ENCODE results near the gene MTHFSD. TPM values are rescaled to one million over a fixed set of nuclear protein-coding genes. Genes with fewer than 3 reads are reported as not detected.

Gene MTHFSD
- total RNA-seq, 6 donors from 2014 or later, result 13.8 to 39.8 (median 22.0) TPM

DNA sequence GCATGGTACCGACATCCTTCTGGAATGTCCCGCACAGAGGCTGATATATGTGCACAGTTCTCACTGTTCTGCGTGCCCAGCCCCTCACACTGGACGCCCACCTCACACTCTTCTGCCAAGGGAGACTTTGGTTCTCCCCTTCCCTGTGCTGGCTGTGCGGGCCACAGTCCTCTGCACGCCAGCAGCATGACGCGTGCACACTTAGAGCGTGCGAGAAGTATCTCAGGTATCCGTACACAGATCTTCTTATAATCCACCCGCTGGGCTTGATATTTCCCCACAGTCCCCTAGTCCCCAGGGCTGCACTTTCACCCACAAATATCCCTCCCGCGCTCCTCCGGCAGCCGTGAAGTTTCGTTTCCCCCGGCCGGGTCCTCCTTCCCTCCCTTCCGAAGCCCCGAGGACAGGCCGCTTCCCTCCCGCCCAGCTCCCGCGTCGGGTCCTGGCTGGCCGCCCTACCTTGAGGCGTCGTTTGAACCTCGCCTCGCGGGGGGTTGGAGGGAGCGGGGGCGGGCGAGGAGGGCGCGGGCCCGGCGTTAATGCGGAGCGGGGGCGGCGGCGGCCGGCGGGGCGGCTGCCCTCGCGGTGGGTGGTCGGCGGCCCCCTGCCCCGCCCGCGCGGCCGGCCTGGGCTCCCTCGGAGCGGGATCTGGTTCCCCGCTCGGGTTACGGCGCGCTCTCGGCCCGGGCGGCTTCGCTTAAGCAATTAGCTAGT lies 49.7 kb downstream of the MTHFSD start:
- Histone ChIP-seq H3K27ac (peak overlapping the region; percentile 94 to 97 (median 95)), H3K4me1 (peaks cover 14 to 42% (median 25%) of the 10 kb centered on the region in 4 donors), H3K9me3 (no peaks in the 10 kb centered on the region), H3K27me3 (peaks cover 0 to 57% (median 29%) of the 10 kb centered on the region in 4 donors), H3K36me3 (peaks cover 0 to 10% (median 0%) of the 10 kb centered on the region in 4 donors), H3K4me3 (peak overlapping the region; percentile 29 to 66 (median 64))
- TF ChIP-seq POLR2A (IDR thresholded peaks at IDR 0.05), result no peak
- no peak for TF ChIP-seq POLR2AphosphoS5 (IDR thresholded peaks at IDR 0.05)
- TF ChIP-seq CTCF (IDR thresholded peaks at IDR 0.05), result no peak
- no peak for TF ChIP-seq EP300 (IDR thresholded peaks at IDR 0.05)
- peak in 1 of 2 donors; percentile 87 for DNase-seq
- no peak for ATAC-seq (ENCODE audit: low FRiP score in 2 of 2)
- 3 to 8% methylated on average over 30 to 59 of the region's 67 CpGs for WGBS, 2 donors

GRCh38 chr16:86504315-86505184 lies 50.5 kb downstream of the MTHFSD start:
- no peak for ATAC-seq (ENCODE audit: low FRiP score in 2 of 2)
- Histone ChIP-seq H3K4me1 (peaks cover 7 to 34% (median 20%) of the 10 kb centered on the region in 4 donors), H3K9me3 (no peaks in the 10 kb centered on the region), H3K27ac (peak overlapping the region; percentile 94 to 97 (median 95)), H3K36me3 (peaks cover 0 to 10% (median 0%) of the 10 kb centered on the region in 4 donors), H3K27me3 (peaks cover 0 to 56% (median 28%) of the 10 kb centered on the region in 4 donors), H3K4me3 (peak overlapping the region; percentile 20 to 66 (median 64))
- TF ChIP-seq CTCF (IDR thresholded peaks at IDR 0.05) (no peak), POLR2A (IDR thresholded peaks at IDR 0.05) (no peak), POLR2AphosphoS5 (IDR thresholded peaks at IDR 0.05) (no peak), EP300 (IDR thresholded peaks at IDR 0.05) (no peak)
- DNase-seq, result peak in 1 of 2 donors; percentile 23
- 20 to 45% methylated on average over 27 of the region's 27 CpGs for WGBS, 2 donors

DNA sequence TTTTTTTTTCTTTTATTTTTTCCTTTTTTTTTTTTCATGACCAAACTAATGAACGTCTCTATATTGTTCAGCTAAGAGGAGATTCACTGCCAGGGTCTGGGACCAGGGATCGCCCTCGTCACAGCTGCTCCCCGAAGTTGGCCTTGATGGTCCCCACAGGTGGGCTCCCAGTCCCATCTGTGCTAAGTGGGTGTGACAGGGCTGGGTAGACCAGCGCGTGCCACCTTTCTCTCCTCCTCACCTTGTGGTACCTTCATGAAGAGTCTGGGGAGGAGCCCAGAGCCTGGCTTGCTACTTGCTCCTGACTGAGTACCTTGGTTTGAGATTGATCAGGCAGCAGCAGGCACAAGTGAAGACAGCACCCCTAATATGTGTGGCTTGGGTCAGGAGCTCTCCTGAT lies 51.2 kb downstream of the MTHFSD start:
- Histone ChIP-seq H3K27me3 (peaks cover 0 to 57% (median 29%) of the 10 kb centered on the region in 4 donors), H3K27ac (peak overlapping the region; percentile 34 to 97 (median 80)), H3K4me1 (peaks cover 5 to 31% (median 18%) of the 10 kb centered on the region in 4 donors), H3K36me3 (peaks cover 0 to 10% (median 0%) of the 10 kb centered on the region in 4 donors), H3K4me3 (peak overlapping the region in 3 of 4 donors; percentile 61 to 66 (median 66)), H3K9me3 (no peaks in the 10 kb centered on the region)
- DNase-seq (no peak), ATAC-seq (ENCODE audit: low FRiP score in 2 of 2) (no peak)
- TF ChIP-seq POLR2A (IDR thresholded peaks at IDR 0.05) (no peak), POLR2AphosphoS5 (IDR thresholded peaks at IDR 0.05) (no peak), CTCF (IDR thresholded peaks at IDR 0.05) (no peak), EP300 (IDR thresholded peaks at IDR 0.05) (no peak)
- 13 to 19% methylated on average over 4 to 6 of the region's 6 CpGs for WGBS, 2 donors

DNA sequence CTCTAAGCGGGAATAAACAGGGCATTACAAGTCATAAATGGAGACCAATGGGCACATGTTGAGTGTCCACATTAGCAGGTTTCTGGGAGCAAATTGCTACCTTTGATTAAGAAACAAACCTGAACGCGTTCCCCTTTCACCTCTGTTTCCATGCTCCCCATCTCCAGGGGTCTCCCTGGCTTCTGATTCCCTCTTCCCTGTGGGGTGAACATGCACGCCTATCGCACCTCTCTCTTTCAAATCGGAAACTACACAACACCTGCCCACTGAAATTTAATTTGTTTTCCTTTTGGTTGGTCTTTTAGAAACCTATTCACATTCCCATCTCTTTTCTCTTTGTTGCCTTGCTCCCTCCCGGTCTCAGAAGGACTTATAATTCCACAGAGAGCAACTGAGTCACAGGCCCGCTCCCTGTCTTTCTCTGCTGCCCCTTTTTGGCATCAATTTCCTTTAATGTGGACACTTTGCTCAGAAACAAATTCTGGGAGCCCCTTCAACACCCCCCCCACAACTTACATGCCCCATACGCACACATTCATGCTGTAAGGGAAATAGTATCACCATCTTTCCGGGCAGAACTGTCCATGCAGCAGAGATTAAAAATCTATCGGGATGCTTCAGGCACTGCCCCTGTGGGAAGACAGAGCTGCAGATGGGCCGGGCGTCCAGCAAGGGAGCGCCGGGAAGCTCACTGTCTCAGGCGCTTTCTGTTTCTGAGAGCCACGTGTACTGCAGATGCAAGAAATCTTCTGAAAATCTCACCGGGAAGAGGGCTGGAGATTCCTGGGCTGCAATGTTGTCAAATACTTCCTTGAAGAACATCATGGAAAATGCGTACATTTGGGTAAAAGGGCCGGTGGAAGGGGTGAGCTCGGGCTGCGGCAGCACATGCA lies 51.9 kb downstream of the MTHFSD start:
- DNase-seq, result no peak
- peak overlapping the region; percentile 10 to 66 (median 38) for H3K4me3 ChIP-seq
- no peak for ATAC-seq (ENCODE audit: low FRiP score in 2 of 2)
- peak overlapping the region; percentile 18 to 97 (median 69) for H3K27ac ChIP-seq
- peaks cover 0 to 10% (median 0%) of the 10 kb centered on the region in 4 donors for H3K36me3 ChIP-seq
- H3K4me1 ChIP-seq, result peaks cover 1 to 31% (median 12%) of the 10 kb centered on the region in 4 donors
- H3K9me3 ChIP-seq, result no peaks in the 10 kb centered on the region
- 17 to 27% methylated on average over 22 of the region's 22 CpGs for WGBS, 2 donors
- TF ChIP-seq POLR2A (IDR thresholded peaks at IDR 0.05) (no peak), CTCF (IDR thresholded peaks at IDR 0.05) (no peak), POLR2AphosphoS5 (IDR thresholded peaks at IDR 0.05) (no peak), EP300 (IDR thresholded peaks at IDR 0.05) (no peak)
- peaks cover 0 to 58% (median 29%) of the 10 kb centered on the region in 4 donors for H3K27me3 ChIP-seq
